GM19099 (cell line): ENCODE measurements around the gene MTHFR.

Experiments used
- POLR2A ChIP-seq: IDR thresholded peaks from 3 replicates; pipeline ENCODE4 v1.6.1; 2011; ENCODE audit warnings: low read depth; ENCODE audit not compliant: insufficient read length; ENCODE audit errors: extremely low read depth

Gene MTHFR

GRCh38 chr1:11746795-11747487 lies 58.8 kb downstream of the MTHFR start:
- no peak for TF ChIP-seq POLR2A

GRCh38 chr1:11746092-11746491 lies 59.7 kb downstream of the MTHFR start:
- no peak for TF ChIP-seq POLR2A

- TF ChIP-seq POLR2A: no peak
Observed at GRCh38 chr1:11744287-11744686, 61.5 kb downstream of the MTHFR start.

GRCh38 chr1:11741919-11742558 lies 63.7 kb downstream of the MTHFR start:
- TF ChIP-seq POLR2A: no peak

- no peak for TF ChIP-seq POLR2A
Observed at GRCh38 chr1:11741482-11741881, 64.3 kb downstream of the MTHFR start.

- TF ChIP-seq POLR2A: no peak
Observed at GRCh38 chr1:11740258-11741192, 65.2 kb downstream of the MTHFR start.

GRCh38 chr1:11738783-11739182 lies 67.0 kb downstream of the MTHFR start:
- no peak for TF ChIP-seq POLR2A

- no peak for TF ChIP-seq POLR2A
Observed at GRCh38 chr1:11738096-11738495, 67.7 kb downstream of the MTHFR start.

GRCh38 chr1:11736746-11737639 lies 68.8 kb downstream of the MTHFR start:
- TF ChIP-seq POLR2A: no peak

- peak; percentile 58 for TF ChIP-seq POLR2A
Observed at GRCh38 chr1:11735854-11736745, 69.7 kb downstream of the MTHFR start, which contains the start of gene AGTRAP. TSS of gene AGTRAP (plus strand) at chr1:11736136. CDS start at chr1:11736209, 73 bp downstream.
